ENCODE results near the gene CCNY.

DNA sequence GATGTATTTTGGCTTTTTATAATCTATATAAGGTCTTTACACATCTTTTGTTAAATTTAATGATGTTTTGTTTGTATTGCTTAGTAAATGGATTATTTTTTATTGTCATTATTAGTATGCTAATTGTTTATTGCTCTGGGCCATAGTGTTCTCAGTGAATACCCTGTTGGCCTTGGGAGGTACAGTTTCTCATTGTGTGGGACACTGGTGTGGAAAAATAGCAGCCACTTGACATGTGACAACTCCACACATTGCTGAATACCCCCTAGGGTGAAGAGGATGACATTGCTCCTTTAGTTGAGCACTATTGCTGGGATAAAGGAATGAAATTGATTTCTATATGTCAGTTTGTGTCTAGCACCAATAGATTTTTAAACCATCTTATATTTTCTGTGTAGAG, 130.9 kb downstream of the CCNY start:
- TF ChIP-seq, protein P1, sequence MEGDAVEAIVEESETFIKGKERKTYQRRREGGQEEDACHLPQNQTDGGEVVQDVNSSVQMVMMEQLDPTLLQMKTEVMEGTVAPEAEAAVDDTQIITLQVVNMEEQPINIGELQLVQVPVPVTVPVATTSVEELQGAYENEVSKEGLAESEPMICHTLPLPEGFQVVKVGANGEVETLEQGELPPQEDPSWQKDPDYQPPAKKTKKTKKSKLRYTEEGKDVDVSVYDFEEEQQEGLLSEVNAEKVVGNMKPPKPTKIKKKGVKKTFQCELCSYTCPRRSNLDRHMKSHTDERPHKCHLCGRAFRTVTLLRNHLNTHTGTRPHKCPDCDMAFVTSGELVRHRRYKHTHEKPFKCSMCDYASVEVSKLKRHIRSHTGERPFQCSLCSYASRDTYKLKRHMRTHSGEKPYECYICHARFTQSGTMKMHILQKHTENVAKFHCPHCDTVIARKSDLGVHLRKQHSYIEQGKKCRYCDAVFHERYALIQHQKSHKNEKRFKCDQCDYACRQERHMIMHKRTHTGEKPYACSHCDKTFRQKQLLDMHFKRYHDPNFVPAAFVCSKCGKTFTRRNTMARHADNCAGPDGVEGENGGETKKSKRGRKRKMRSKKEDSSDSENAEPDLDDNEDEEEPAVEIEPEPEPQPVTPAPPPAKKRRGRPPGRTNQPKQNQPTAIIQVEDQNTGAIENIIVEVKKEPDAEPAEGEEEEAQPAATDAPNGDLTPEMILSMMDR (IDR thresholded peaks at IDR 0.05; ENCODE audit: low read depth, low read length) = no peak
- no peak for TF ChIP-seq EZH2phosphoT487 (IDR thresholded peaks at IDR 0.05; ENCODE audit: low read depth)

Data from OCI-LY3 (cell line).